SK-N-MC (cell line): ENCODE results near the gene HRH1.

Source experiments
- EZH2 ChIP-seq: fragments of 200-600 bp; sonication (generic); IDR thresholded peaks from one replicate; pipeline ENCODE4 v1.6.1; 2017; ENCODE audit warnings: antibody characterized with exemption
- FOXP2 ChIP-seq: optimal IDR thresholded peaks from 2 replicates; pipeline ENCODE3; 2011; ENCODE audit warnings: mild to moderate bottlenecking, moderate library complexity; ENCODE audit not compliant: insufficient read depth; ENCODE audit errors: extremely low read length, control extremely low read depth
- POLR2AphosphoS5 ChIP-seq: IDR thresholded peaks from 2 replicates; pipeline ENCODE4 v1.6.1; 2012; ENCODE audit warnings: mild to moderate bottlenecking, low read depth, low read length, borderline replicate concordance

GRCh38 chr3:11302444-11302843, 148.2 kb downstream of the HRH1 start:
- no peak for TF ChIP-seq EZH2
- TF ChIP-seq POLR2AphosphoS5 = no peak
- no peak for TF ChIP-seq FOXP2
